CMK (cell line): Measurements from ENCODE around the gene MYL3.

Source experiments
- DNase-seq: peaks from one replicate; pipeline ENCODE4 v3.0.0-alpha.2; 2010; ENCODE audit warnings: low read depth

Gene MYL3

DNA sequence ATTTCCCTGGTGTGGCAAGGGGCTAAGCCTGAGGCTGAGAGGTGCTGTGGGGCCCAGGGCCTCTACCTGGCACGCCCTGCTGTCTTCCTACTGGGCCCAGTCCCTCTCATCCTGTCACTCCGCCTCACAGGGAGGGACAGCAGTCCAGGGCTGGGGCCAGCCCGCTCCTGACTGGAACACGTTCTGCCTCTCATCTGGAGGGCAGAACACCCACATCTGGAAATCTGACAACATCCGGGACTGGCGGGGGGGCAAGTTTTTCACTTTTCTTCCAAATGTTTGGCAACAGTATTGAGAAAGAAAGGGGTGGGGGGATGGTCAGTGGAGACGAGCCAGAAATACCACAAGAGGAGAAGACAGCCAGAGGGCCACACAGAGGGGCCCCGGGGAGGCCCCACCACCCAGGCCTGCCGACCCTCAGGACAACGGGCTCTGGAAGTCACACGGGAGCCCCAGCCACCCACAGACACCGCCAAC is 1.8 kb upstream of the MYL3 start:
- no peak for DNase-seq

DNA sequence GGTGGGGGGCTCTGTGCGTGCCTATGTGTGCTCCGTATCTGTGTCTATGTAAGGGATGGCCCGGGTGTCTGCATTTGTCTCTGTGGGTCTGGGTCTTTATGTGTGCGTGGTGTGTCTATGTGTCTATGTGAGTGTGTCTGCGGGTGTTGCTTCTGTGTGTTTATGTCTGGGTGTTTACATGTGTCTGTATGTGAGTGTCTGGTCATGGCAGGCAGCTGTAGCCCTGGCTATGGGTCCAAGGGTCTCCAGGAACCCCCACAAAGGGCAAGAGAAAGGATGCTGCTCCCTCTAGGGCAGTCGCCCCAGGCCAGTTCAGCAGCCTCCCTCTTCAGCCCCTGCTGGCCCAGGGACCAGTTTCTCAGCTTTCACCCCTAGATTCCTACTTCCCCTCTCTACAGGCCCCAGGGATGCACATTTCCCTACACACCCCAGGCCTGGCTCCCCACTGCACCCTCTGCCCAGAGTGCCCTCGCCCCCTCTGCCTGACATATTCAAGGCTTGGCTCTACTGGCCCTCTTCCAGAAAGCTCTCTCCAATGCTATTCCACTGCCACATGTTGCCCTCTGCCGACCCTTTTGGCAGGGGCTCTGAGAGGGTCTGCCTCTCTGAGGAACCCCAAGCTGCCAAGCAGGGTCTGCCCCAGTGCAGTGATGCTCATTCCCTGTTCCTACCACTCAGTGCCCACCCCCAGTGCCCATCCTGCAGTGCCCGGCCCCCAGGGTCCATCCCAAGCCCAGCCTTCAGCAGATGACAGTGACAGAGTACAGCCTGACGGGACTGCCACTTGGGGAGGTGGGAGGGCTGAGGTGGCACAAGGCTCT is 1.0 kb upstream of the MYL3 start:
- DNase-seq, result no peak

DNA sequence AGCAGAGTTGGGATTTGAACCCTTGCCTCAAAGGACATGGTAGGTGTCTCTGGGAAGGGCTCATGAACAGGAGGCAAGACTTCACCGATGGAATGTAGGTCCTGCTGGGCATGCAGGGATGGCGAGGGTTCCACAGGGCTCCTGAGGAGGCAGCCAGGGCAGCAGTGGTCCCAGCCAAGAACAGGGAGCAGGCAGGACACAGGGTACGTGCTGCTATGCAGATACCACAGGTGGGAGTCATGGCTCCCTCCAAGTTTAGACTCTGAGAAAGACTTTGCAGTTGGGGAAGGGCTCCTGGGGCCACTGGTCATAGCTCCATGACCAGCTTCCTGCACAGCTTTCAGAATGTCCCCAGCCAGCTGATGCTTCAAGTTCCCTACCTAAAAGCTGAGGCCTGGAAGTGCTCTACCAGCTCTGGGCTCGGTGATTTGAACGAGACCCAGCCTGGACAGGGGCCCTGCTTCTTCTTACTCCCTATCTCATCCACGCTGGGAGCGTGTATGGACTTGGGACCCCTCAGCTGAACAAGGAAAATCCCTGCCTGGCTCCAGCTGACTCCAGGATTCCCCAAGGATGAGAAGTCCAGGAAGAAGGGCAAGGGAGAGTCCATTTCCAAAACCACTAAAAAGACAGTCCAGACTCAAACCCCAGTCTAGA is 747 bp downstream of the MYL3 start:
- DNase-seq, result no peak

DNA sequence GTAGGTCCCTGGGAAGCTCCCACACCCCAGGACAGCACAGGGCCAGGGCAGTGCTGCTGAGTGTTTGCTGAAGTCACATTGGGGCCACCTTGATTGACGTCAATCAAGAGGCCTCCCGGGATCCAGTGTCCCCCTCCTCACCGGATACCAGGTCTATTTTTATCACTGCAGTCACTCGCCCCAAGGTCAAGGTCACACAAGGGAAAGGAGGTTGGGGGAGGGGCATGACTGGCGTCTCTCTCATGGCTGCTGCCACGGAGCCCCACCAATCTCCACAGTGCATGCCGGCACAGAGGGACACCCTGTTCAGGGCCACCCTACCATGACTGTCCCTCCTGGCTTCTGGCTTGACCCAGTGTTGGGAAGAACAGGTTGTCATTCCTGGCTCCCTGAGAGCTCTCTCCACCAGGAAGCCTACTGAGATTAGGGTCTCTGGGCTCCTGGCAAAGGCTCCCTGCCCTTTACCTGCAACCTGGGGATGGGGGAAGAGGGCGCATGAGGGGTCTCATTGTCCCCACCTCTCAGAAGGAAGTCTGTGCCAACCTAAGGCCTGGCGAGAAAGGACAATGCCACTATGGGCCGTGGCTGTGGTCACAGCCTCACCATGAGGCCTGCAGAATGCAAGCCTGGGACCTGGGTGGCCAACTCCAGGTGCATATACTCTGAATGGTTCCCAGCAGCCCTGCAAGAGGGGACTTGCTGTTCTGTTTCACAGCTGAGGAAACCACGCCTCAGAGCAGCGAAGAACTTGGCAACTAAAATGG is 1.5 kb downstream of the MYL3 start:
- no peak for DNase-seq

DNA sequence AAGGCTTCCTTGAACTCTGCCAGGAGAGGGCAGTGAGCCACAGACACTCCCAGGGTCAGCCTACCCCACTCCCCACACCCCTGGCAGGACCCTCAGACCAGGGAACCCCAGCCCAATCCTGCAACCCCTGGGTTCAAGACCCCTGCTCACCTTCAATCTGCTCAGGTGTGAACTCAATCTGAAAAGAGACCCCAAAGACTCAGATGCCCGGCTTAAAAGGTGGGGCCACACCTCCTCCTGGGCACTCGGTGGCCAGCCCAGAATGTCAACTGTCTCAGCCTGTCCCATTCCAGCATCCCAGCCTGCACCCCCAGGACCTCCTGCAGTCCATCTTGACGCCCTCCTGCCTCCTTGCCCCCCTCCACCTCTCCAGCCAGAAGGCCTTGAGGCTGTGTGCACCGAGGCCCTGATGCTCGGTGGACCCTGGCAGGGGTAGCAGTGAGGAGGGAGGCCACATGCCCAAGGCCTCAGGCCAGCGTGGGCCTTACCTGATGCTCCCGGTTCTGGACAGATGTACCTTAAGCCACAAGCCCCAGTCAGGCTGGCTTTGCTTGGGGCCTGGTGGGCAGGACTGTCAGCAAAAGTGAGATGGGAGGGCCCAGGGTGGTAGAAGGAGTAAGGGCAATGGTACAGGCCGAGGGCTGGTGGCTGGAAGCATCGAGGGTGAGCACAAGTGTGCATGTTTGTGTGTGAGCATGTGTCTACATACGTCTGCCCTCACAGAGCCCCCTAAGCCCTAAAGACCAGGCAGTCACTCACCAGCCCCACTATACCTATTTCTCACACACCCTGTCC is 2.2 kb downstream of the MYL3 start:
- no peak for DNase-seq

DNA sequence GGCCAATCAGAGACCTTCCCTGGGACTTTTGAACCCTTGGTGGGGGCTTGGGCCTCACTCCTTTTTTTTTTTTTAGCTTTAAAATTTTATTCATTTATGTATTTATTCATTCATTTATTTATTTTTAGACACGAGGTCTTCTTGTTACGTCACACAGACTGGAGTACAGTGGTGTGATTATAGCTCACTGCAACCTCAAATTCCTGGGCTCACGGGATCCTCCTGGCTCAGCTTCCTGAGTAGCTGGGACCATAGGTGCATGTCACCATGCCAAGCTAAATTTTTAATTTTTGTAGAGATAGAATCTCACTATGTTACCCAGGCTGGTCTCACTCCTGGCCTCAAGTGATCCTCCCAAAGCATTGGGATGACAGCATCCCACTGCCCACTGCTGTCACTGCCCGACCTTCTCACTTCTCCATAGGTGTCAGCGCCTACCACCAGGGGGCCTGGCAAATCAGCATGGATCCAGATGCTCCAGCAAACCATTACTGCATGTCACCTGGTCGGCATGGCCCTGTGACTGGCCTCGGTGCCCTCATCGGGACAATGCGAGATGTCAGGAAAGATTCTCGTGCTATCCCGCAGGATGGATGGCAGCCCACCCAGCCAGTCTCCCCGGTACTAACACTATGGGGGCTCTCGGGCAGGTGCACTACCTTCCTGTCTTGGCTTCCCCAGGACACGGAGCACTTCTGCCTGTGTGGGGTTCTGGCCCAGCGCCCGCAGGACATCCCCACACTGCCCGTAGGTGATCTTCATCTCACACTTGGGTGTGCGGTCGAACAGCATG is 3.0 kb downstream of the MYL3 start:
- no peak for DNase-seq

DNA sequence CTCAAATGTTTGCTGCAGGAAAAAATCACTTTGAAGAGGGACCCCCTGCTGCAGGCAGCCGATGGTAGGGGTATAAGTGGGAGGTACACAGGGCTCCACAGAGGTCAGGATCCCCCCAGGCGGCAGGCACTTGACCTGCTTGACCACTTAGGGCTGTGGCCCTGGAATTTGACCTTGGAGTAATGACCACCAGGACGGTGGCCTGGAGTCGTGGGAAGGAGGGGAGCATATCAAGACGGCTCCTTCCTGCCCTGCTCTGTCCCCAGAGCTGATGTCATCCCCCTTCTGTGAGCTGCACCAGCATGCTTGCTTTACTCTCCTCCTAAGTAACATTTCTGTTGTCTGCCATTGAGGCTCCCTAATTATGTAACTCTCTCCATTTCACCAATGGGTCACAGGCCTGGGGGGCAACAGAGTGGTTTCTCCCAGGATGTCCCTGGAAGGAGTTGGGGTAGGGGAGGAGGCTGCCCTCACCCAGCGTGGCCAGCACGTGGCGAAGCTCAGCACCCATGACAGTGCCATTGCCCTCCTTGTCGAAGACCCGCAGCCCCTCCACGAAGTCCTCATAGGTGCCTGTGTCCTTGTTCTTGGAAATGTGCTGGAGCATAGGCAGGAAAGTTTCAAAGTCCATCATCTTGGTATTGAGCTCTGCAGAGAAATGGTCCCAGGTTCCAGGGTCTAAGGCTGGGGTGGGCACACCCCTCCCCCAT is 4.1 kb downstream of the MYL3 start:
- no peak for DNase-seq

DNA sequence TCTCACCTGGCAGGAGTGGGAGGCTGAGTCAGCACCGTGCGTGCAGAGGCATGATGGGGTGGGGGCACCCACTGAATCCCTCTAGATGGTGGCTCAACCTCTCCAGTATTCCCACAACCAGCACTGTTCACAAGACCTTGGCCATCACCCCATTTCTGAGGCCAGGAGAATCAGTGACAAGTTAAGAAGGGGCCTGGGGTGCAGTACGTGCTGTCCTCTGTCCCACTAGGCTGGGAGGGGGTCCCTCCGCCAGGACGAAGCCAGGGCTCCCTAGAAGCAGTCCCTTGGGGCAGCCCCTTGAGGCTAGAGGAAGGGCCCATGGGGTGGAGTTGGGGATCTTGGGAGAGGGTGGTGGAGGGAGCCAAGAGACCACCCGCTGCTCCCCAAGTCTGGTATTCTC is 4.8 kb downstream of the MYL3 start:
- DNase-seq, result no peak

DNA sequence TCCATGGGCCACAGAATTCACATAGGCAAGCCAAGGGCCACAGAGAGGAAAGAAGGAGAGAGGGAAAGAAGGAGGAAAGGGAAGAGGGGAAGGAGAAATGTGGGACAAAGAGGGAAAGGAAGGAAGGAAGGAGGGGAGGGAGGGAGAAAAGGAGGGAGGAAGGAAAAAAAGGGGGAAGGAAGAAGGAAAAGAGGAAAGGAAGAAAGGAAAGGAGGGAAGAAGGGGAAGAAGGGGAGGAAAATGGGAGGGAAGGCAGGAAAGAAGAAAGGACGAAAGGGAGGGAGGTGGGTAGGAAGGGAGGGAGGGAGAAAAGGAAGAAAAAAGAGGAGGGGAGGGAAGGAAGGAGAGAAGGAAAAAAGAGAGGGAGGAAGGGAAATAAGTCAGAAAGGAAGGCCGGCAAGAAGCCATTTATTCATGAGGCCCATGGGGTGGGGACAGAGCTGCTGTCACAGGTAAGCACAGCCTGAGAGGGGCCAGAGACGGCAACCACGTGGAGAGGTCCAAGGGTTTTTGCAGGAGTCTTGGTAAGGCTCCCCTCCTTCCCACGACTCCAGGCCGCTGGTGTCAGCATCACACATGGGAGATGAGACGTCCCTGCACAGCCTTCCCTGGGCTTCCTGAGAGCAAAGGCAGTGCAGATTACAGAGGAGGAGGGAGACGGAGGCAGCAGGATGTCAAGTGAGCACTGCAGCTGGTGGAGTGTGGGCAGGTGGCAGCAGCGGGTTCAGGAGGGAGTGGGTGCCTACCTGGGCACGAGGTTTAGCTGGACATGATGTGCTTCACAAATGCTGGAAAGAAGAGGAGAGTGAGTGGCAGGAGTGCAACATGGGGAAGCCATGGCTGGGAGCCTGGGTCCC is 5.5 kb downstream of the MYL3 start:
- DNase-seq, result no peak

DNA sequence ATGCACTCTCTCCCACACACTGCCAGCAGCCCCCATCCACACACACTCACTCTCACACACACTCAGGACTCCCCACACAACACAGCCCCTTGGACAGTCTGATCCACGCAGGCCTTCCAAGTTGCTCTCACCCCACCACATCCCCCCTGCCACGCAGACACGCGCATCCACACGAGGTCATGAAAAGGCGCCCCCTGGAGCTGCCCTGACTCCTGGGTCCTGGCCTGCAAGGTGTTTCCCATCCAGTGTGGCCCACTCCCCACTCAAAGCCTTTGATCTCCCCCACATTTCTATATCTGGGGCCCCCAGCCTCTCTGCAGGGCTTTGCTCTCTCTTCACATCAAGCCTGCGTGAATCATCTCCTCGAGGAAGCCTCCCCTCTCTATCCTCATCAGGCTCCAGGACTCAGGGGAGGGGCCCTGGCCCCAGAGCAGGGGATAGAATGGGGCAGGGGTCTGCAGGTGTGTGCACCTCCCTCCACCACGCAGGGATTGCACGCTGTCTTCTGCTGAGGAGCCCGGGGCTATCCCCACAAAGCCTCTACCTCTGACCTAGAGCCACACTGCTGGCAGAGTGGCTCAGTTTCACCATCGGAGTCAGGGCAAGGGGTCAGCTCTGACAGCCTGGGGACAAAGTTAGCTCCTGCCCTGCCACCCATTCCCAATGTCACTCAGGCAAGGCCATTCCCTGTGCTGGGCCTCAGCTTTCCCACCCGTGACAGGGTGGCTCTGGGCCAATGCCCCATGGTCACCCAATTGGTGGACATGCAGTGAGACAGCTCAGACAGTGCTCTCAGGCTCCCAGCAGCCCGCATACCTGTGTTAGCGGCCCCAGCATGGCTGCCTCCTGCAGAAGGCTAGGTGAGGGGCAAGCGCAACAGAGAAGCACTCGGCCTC is 6.4 kb downstream of the MYL3 start:
- DNase-seq, result no peak

DNA sequence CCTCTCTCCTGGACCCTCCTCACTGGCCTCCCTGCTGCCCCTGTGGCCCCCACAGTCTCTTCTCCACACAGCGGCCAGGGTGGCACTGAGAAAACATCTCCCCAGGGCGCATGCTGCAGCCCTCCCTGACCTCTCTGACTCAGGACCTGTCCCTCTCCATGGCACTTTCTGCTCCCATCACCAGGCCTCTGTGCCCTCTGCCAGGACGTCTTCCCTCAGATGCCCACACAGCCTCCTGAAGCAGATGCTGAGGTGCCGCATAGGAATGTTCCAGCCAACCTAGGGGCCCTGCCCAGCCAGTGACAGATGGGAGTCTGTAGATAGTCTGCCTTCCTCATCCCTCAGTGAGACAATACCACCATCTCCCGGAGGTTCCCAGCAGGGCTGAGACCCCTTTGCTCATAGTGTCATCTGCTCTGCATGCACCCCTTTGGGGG is 8.7 kb downstream of the MYL3 start:
- no peak for DNase-seq

DNA sequence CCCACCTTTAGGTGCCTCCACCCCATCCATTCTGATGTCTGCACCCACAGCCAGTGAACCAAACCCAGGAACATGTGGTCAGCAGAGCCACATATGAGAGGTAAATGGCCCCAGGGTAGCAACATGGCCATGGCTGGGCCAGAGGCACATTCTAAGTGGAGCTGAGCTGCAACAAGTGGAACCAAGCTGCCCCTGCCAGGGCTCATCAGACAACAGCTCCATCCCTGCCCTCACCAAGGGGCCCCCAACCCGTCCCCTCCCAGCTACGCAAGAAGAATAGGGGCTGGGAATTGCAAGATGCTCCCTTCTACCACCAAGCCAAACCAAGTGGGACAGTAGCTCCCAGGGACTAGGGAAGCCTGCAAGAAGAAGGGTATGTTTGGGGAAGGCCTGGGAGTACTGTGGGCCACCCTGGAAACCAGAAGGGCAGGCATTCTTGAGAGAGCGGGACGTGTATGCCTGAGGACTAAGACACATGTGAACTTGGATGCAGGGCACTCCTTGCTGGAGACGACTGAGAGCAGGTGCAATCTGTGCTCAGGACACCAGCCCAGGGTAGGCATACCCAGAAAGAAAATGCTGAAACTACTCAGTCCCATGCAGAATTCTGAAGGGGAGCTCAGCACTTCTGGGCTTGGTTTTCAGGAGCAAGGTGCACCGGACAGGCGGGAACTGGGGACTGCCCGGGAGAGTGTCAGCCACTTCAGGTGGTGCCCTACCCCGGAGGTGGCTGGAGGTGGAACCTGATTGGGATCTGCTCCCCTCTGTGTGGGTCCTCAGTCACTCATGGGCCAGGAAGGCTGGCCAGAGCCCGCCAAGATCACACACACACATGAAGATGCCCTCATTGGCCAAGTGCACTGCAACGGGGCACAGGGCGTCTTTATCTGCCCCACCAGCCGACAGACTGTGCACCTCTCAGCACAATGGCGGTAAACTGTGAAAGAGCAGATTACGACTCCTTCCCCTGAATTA is 9.5 kb downstream of the MYL3 start:
- no peak for DNase-seq

DNA sequence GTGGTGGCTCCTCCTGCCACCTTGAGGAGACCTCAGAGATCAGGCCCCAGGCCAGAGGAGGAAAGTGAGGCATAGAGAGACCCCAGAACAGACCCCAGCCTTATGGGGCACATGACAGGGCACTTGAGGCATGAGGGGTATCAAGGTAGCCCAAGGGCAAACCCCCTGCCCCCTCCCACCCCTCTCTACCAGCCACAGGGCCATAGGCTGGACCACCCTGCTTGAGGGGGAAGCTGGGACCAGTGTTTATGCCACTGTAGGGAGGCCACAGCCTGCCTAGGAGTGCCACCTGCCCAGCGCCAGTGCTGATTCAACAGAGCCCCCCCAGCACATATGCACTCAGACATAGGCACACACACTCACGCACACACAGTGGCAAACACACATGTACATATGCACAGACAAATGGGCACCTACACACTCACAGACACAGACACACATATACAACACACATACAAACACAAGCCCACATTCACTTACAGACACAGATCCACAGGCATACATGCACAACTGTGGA is 10.3 kb downstream of the MYL3 start:
- DNase-seq, result no peak

DNA sequence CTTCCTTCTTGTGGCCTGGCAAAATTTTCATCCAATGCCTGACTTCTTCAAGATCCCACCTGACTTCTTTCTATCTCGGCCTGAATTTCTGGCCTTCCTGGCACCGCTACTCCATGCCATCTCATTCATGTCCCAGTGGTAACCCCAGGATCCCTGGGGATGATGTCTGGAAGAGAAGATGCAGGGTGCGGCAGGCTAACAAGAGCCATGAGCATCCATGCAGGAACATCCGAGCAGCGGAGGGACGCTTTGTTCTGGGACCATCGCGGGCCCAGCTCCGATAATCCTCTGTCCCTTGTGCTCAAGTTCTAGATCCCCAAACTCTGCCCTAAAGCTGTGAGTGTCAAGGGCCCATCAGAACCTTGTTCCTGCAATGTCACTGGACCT is 10.9 kb downstream of the MYL3 start:
- DNase-seq, result no peak

DNA sequence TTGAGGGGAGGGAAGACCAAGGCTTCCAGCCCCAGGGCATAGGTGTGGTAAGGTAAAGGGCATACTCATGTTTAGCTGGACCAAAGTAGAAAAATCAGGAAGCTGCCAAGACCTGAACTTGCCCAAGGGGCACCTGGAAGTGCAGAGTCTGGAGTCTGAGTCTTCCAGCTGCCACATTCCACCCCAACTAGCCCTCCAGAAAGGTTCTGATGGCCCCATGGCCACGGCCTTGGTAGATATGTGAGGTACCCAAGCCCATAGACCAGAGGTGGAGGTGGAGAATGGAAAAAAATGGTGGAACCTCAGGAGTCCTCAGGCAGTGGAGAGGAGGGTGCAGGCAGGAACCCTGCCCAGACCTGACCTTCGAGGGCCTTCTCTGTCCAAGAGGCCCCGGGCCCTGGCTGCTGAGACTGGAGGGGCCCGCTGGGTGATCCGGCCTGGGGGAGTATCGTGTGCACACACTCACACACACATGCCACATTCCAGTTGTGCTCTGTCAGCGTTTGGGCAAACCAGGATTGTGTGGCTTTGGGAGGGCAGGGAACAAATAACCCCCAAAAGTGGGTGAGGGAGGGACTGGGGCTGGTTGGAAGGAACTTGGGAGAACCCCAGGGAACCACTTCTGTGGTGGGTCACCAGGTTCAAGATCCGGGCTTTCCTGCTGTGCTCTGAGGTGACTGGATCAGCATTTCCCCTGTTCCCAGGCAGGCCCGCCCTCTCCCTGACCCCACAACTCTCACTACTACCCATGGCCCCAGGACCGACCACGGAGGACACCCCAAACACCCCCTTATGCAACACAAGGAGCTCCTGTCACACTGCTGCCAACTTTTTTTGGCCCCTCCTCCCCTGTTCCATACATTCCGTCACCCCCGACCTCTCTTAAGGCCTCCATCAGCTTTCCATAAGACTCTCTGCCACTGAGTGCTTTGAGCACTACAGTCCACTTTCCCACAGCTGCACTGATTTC is 11.6 kb downstream of the MYL3 start:
- no peak for DNase-seq

DNA sequence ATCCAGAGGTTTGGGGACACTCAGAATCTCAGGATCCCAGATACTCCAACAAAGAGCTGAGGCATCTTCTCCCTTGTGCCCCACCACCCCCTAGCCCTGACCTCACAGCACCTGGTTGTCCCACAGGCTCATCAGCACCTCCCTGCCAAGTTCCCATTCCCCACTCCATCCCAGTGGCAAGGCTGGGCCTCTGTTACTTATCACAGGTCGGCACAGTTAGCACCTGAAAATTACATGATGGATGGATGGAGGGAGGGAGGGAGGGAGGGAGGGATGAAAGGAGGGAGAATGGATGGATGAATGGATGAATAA is 12.8 kb downstream of the MYL3 start:
- no peak for DNase-seq
